ENCODE data around the gene LGMN. TPM values are rescaled to one million over a fixed set of nuclear protein-coding genes. Genes with fewer than 3 reads are reported as not detected.

The LGMN gene
- total RNA-seq, 1 donor, result 8.4 TPM

Other genes starting within 250 kb of the LGMN start
- 48.8 TPM for gene RIN3, start 234.8 kb downstream of the LGMN start, total RNA-seq
- gene GOLGA5, start 45.7 kb upstream of the LGMN start, total RNA-seq, result 11.1 TPM
- gene CHGA, start 174.5 kb upstream of the LGMN start, total RNA-seq, result not detected

Measured in mononuclear cell (primary cell).